ENCODE results near the gene SLC35G4. TPM values are rescaled to one million over a fixed set of nuclear protein-coding genes. Genes with fewer than 3 reads are reported as not detected.
"Not testable (repeated sequence)": the region's sequence is repeated elsewhere in the genome, so short reads cannot be mapped to it uniquely, and the experiment has no call there.

The SLC35G4 gene
- polyA plus RNA-seq, 1 donor, result not detected

GRCh38 chr18:11578799-11579198, 30.6 kb upstream of the SLC35G4 start:
- no peaks in the 10 kb centered on the region for H3K9me3 ChIP-seq (ENCODE audit: control insufficient read depth, low read depth, low read length)
- H3K27me3 ChIP-seq (ENCODE audit: control insufficient read depth, insufficient read depth, low read length), result no peaks in the 10 kb centered on the region
- no CpG with 5 or more reads among the region's 3 CpGs for WGBS (ENCODE audit: insufficient coverage, low lambda C conversion rate)
- H3K36me3 ChIP-seq (ENCODE audit: control insufficient read depth, insufficient read depth, low read length), result no peaks in the 10 kb centered on the region
- H3K4me3 ChIP-seq (ENCODE audit: low read length), result no peak overlapping the region
- no peaks in the 10 kb centered on the region for H3K4me1 ChIP-seq (ENCODE audit: control insufficient read depth, insufficient read depth, low read length)
- no peak overlapping the region for H3K27ac ChIP-seq (ENCODE audit: low read length)
- DNase-seq, result no peak

DNA sequence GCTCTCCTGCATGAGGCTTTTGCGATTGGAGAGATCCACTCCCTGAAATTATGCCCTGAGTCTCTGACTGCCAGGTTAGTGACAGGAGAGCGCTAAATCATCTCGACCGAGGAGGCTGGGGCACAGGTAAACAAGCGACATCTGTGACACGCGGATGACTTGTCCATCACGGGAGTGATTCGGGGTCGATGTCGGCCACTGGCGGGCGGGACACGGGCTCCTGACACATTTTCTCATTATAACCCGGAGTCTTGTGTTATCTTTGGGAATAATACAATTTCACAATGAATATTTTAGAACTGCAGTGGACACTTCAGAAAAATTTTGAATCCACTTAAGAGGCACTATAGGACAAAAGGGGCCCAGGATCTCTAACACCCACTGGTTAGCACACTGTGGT, 29.5 kb upstream of the SLC35G4 start:
- Histone ChIP-seq H3K27ac (ENCODE audit: low read length) (no peak overlapping the region), H3K4me3 (ENCODE audit: low read length) (no peak overlapping the region), H3K9me3 (ENCODE audit: control insufficient read depth, low read depth, low read length) (no peaks in the 10 kb centered on the region), H3K36me3 (ENCODE audit: control insufficient read depth, insufficient read depth, low read length) (no peaks in the 10 kb centered on the region), H3K27me3 (ENCODE audit: control insufficient read depth, insufficient read depth, low read length) (no peaks in the 10 kb centered on the region), H3K4me1 (ENCODE audit: control insufficient read depth, insufficient read depth, low read length) (no peaks in the 10 kb centered on the region)
- DNase-seq, result no peak
- 89% methylated on average over 3 of the region's 15 CpGs for WGBS (ENCODE audit: insufficient coverage, low lambda C conversion rate)

- Histone ChIP-seq H3K27me3 (ENCODE audit: control insufficient read depth, insufficient read depth, low read length) (no peaks in the 10 kb centered on the region), H3K36me3 (ENCODE audit: control insufficient read depth, insufficient read depth, low read length) (no peaks in the 10 kb centered on the region), H3K27ac (ENCODE audit: low read length) (no peak overlapping the region), H3K4me3 (ENCODE audit: low read length) (no peak overlapping the region), H3K4me1 (ENCODE audit: control insufficient read depth, insufficient read depth, low read length) (no peaks in the 10 kb centered on the region), H3K9me3 (ENCODE audit: control insufficient read depth, low read depth, low read length) (no peaks in the 10 kb centered on the region)
- no peak for DNase-seq
- 71% methylated on average over 1 of the region's 2 CpGs for WGBS (ENCODE audit: insufficient coverage, low lambda C conversion rate)
These were observed 28.1 kb upstream of the SLC35G4 start for GRCh38 chr18:11581286-11581685.

GRCh38 chr18:11585596-11585995, 23.8 kb upstream of the SLC35G4 start:
- no peak overlapping the region for H3K27ac ChIP-seq (ENCODE audit: low read length)
- no peak for DNase-seq
- no peaks in the 10 kb centered on the region for H3K9me3 ChIP-seq (ENCODE audit: control insufficient read depth, low read depth, low read length)
- no peak overlapping the region for H3K4me3 ChIP-seq (ENCODE audit: low read length)
- H3K36me3 ChIP-seq (ENCODE audit: control insufficient read depth, insufficient read depth, low read length), result no peaks in the 10 kb centered on the region
- 100% methylated on average over 3 of the region's 7 CpGs for WGBS (ENCODE audit: insufficient coverage, low lambda C conversion rate)
- H3K27me3 ChIP-seq (ENCODE audit: control insufficient read depth, insufficient read depth, low read length), result no peaks in the 10 kb centered on the region
- H3K4me1 ChIP-seq (ENCODE audit: control insufficient read depth, insufficient read depth, low read length), result no peaks in the 10 kb centered on the region

GRCh38 chr18:11586896-11587295, 22.5 kb upstream of the SLC35G4 start:
- H3K9me3 ChIP-seq (ENCODE audit: control insufficient read depth, low read depth, low read length), result no peaks in the 10 kb centered on the region
- no peak overlapping the region for H3K27ac ChIP-seq (ENCODE audit: low read length)
- no peaks in the 10 kb centered on the region for H3K36me3 ChIP-seq (ENCODE audit: control insufficient read depth, insufficient read depth, low read length)
- no peaks in the 10 kb centered on the region for H3K27me3 ChIP-seq (ENCODE audit: control insufficient read depth, insufficient read depth, low read length)
- no peaks in the 10 kb centered on the region for H3K4me1 ChIP-seq (ENCODE audit: control insufficient read depth, insufficient read depth, low read length)
- 80% methylated on average over 1 of the region's 3 CpGs for WGBS (ENCODE audit: insufficient coverage, low lambda C conversion rate)
- no peak for DNase-seq
- no peak overlapping the region for H3K4me3 ChIP-seq (ENCODE audit: low read length)

- no peaks in the 10 kb centered on the region for H3K36me3 ChIP-seq (ENCODE audit: control insufficient read depth, insufficient read depth, low read length)
- H3K9me3 ChIP-seq (ENCODE audit: control insufficient read depth, low read depth, low read length), result no peaks in the 10 kb centered on the region
- H3K27ac ChIP-seq (ENCODE audit: low read length), result no peak overlapping the region
- no peak for DNase-seq
- H3K4me3 ChIP-seq (ENCODE audit: low read length), result no peak overlapping the region
- H3K4me1 ChIP-seq (ENCODE audit: control insufficient read depth, insufficient read depth, low read length), result no peaks in the 10 kb centered on the region
- WGBS (ENCODE audit: insufficient coverage, low lambda C conversion rate), result 100% methylated on average over 1 of the region's 2 CpGs
- H3K27me3 ChIP-seq (ENCODE audit: control insufficient read depth, insufficient read depth, low read length), result no peaks in the 10 kb centered on the region
These were observed 22.0 kb upstream of the SLC35G4 start for GRCh38 chr18:11587432-11587831.

DNA sequence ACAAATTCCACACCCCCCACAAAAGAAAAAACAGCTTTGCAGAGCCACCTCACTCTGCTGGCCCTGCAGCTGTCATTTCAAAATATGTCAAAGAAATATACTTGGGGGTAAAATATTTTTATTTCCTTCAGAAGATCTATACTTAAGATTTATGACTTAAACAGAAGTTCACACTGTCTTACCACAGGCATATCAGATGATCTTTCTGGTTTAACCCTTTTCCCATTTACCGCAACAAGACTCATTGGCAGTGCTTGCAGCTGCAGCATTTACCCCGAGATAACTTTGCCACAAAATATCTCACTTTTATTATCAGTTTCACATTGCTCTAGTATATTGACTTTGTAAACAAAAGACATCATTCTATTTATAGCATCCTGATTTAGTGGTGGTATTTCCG, 21.6 kb upstream of the SLC35G4 start:
- no peaks in the 10 kb centered on the region for H3K36me3 ChIP-seq (ENCODE audit: control insufficient read depth, insufficient read depth, low read length)
- 10% methylated on average over 2 of the region's 3 CpGs for WGBS (ENCODE audit: insufficient coverage, low lambda C conversion rate)
- no peak overlapping the region for H3K27ac ChIP-seq (ENCODE audit: low read length)
- no peaks in the 10 kb centered on the region for H3K27me3 ChIP-seq (ENCODE audit: control insufficient read depth, insufficient read depth, low read length)
- H3K4me3 ChIP-seq (ENCODE audit: low read length), result no peak overlapping the region
- no peaks in the 10 kb centered on the region for H3K9me3 ChIP-seq (ENCODE audit: control insufficient read depth, low read depth, low read length)
- H3K4me1 ChIP-seq (ENCODE audit: control insufficient read depth, insufficient read depth, low read length), result no peaks in the 10 kb centered on the region
- DNase-seq, result no peak

GRCh38 chr18:11591957-11592356, 17.4 kb upstream of the SLC35G4 start:
- Histone ChIP-seq H3K4me3 (ENCODE audit: low read length) (no peak overlapping the region), H3K9me3 (ENCODE audit: control insufficient read depth, low read depth, low read length) (no peaks in the 10 kb centered on the region), H3K27ac (ENCODE audit: low read length) (no peak overlapping the region), H3K4me1 (ENCODE audit: control insufficient read depth, insufficient read depth, low read length) (no peaks in the 10 kb centered on the region), H3K27me3 (ENCODE audit: control insufficient read depth, insufficient read depth, low read length) (no peaks in the 10 kb centered on the region), H3K36me3 (ENCODE audit: control insufficient read depth, insufficient read depth, low read length) (no peaks in the 10 kb centered on the region)
- no peak for DNase-seq
- WGBS (ENCODE audit: insufficient coverage, low lambda C conversion rate), result no CpG with 5 or more reads among the region's 3 CpGs

GRCh38 chr18:11600321-11600720, 9.1 kb upstream of the SLC35G4 start:
- no peaks in the 10 kb centered on the region for H3K4me1 ChIP-seq (ENCODE audit: control insufficient read depth, insufficient read depth, low read length)
- 80% methylated on average over 1 of the region's 3 CpGs for WGBS (ENCODE audit: insufficient coverage, low lambda C conversion rate)

GRCh38 chr18:11607906-11608305, 1.5 kb upstream of the SLC35G4 start:
- H3K9me3 ChIP-seq (ENCODE audit: control insufficient read depth, low read depth, low read length), result peaks cover under 1% of the 10 kb centered on the region
- H3K36me3 ChIP-seq (ENCODE audit: control insufficient read depth, insufficient read depth, low read length), result no peaks in the 10 kb centered on the region
- H3K27me3 ChIP-seq (ENCODE audit: control insufficient read depth, insufficient read depth, low read length), result no peaks in the 10 kb centered on the region
- no peak overlapping the region for H3K4me3 ChIP-seq (ENCODE audit: low read length)
- no peaks in the 10 kb centered on the region for H3K4me1 ChIP-seq (ENCODE audit: control insufficient read depth, insufficient read depth, low read length)
- no peak for DNase-seq
- no peak overlapping the region for H3K27ac ChIP-seq (ENCODE audit: low read length)
- no CpG with 5 or more reads among the region's 2 CpGs for WGBS (ENCODE audit: insufficient coverage, low lambda C conversion rate)

More at GRCh38 chr18:11600321-11600720, 9.1 kb upstream of the SLC35G4 start:
- H3K9me3 ChIP-seq (ENCODE audit: control insufficient read depth, low read depth, low read length), result no peaks in the 10 kb centered on the region
- H3K4me3 ChIP-seq (ENCODE audit: low read length), result no peak overlapping the region
- DNase-seq, result no peak
- H3K36me3 ChIP-seq (ENCODE audit: control insufficient read depth, insufficient read depth, low read length), result no peaks in the 10 kb centered on the region
- H3K27me3 ChIP-seq (ENCODE audit: control insufficient read depth, insufficient read depth, low read length), result no peaks in the 10 kb centered on the region
- no peak overlapping the region for H3K27ac ChIP-seq (ENCODE audit: low read length)

- no CpG with 5 or more reads among the region's 19 CpGs for WGBS (ENCODE audit: insufficient coverage, low lambda C conversion rate)
- H3K4me1 ChIP-seq (ENCODE audit: control insufficient read depth, insufficient read depth, low read length); DNase-seq; H3K4me3 ChIP-seq (ENCODE audit: low read length); H3K27me3 ChIP-seq (ENCODE audit: control insufficient read depth, insufficient read depth, low read length); H3K36me3 ChIP-seq (ENCODE audit: control insufficient read depth, insufficient read depth, low read length); H3K9me3 ChIP-seq (ENCODE audit: control insufficient read depth, low read depth, low read length); H3K27ac ChIP-seq (ENCODE audit: low read length): not testable (repeated sequence)
These were observed 778 bp upstream of the SLC35G4 start for GRCh38 chr18:11608618-11609017.
